ENCODE results near the gene ROR2.

The ROR2 gene

GRCh38 chr9:91835632-91836031 lies 114.4 kb downstream of the ROR2 start:
- H3K27me3 ChIP-seq (ENCODE audit: low read length), result no peaks in the 10 kb centered on the region
- no peak overlapping the region for H3K4me3 ChIP-seq (ENCODE audit: insufficient read depth, low read length, poor library complexity, severe bottlenecking)
- H3K9me3 ChIP-seq (ENCODE audit: insufficient read depth, low read length), result no peaks in the 10 kb centered on the region
- H2AFZ ChIP-seq (ENCODE audit: low read depth, low read length, severe bottlenecking), result no peak overlapping the region
- H3F3A ChIP-seq (ENCODE audit: insufficient read depth), result no peaks in the 10 kb centered on the region
- no peaks in the 10 kb centered on the region for H4K20me1 ChIP-seq (ENCODE audit: low read depth, low read length)
- H3K9me2 ChIP-seq (replicated peaks; ENCODE audit: insufficient read depth, low read length), result no peaks in the 10 kb centered on the region
- no peak overlapping the region for H3K27ac ChIP-seq (ENCODE audit: low read depth, low read length)
- TF ChIP-seq, protein P1, sequence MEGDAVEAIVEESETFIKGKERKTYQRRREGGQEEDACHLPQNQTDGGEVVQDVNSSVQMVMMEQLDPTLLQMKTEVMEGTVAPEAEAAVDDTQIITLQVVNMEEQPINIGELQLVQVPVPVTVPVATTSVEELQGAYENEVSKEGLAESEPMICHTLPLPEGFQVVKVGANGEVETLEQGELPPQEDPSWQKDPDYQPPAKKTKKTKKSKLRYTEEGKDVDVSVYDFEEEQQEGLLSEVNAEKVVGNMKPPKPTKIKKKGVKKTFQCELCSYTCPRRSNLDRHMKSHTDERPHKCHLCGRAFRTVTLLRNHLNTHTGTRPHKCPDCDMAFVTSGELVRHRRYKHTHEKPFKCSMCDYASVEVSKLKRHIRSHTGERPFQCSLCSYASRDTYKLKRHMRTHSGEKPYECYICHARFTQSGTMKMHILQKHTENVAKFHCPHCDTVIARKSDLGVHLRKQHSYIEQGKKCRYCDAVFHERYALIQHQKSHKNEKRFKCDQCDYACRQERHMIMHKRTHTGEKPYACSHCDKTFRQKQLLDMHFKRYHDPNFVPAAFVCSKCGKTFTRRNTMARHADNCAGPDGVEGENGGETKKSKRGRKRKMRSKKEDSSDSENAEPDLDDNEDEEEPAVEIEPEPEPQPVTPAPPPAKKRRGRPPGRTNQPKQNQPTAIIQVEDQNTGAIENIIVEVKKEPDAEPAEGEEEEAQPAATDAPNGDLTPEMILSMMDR (IDR thresholded peaks at IDR 0.05; ENCODE audit: insufficient read depth, low read length, poor library complexity, severe bottlenecking), result no peak
- TF ChIP-seq EZH2phosphoT487 (conservative IDR thresholded peaks at IDR 0.05; ENCODE audit: low read length), result no peak
- H3K79me2 ChIP-seq (ENCODE audit: insufficient read depth, low read length), result no peaks in the 10 kb centered on the region
- no peak overlapping the region for H3K9ac ChIP-seq (ENCODE audit: low read length)
- no peaks in the 10 kb centered on the region for H3K36me3 ChIP-seq (ENCODE audit: low read length)
- no peak overlapping the region for H3K4me2 ChIP-seq (ENCODE audit: low read depth, low read length, poor library complexity, severe bottlenecking)

DNA sequence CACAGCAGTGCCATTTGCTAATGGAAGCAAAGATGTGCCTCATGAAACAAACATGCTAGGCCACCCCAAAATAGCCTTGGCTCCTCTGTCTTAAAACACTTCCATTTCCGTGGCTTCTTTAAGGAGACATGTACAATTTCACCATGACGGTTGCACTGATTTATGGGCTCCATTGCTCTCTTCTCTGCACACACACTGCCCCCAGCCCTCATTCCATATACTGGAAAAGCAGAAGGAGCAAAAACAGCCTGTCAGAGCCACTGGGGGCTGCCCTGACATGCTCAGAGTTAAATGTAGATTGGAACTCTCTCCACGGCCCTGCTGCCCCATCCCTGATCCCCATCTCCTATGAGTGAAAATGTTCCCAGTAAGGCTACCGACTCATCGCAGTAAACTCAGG lies 114.8 kb downstream of the ROR2 start:
- Histone ChIP-seq H2AFZ (ENCODE audit: low read depth, low read length, severe bottlenecking) (no peak overlapping the region), H3K27ac (ENCODE audit: low read depth, low read length) (no peak overlapping the region), H3K9me2 (replicated peaks; ENCODE audit: insufficient read depth, low read length) (no peaks in the 10 kb centered on the region), H3F3A (ENCODE audit: insufficient read depth) (no peaks in the 10 kb centered on the region), H3K4me3 (ENCODE audit: insufficient read depth, low read length, poor library complexity, severe bottlenecking) (no peak overlapping the region), H3K9me3 (ENCODE audit: insufficient read depth, low read length) (no peaks in the 10 kb centered on the region), H3K27me3 (ENCODE audit: low read length) (no peaks in the 10 kb centered on the region), H3K9ac (ENCODE audit: low read length) (no peak overlapping the region), H3K36me3 (ENCODE audit: low read length) (no peaks in the 10 kb centered on the region), H4K20me1 (ENCODE audit: low read depth, low read length) (no peaks in the 10 kb centered on the region), H3K79me2 (ENCODE audit: insufficient read depth, low read length) (no peaks in the 10 kb centered on the region), H3K4me2 (ENCODE audit: low read depth, low read length, poor library complexity, severe bottlenecking) (no peak overlapping the region)
- TF ChIP-seq, protein P1 (IDR thresholded peaks at IDR 0.05; ENCODE audit: insufficient read depth, low read length, poor library complexity, severe bottlenecking), result no peak
- TF ChIP-seq EZH2phosphoT487 (conservative IDR thresholded peaks at IDR 0.05; ENCODE audit: low read length), result no peak

DNA sequence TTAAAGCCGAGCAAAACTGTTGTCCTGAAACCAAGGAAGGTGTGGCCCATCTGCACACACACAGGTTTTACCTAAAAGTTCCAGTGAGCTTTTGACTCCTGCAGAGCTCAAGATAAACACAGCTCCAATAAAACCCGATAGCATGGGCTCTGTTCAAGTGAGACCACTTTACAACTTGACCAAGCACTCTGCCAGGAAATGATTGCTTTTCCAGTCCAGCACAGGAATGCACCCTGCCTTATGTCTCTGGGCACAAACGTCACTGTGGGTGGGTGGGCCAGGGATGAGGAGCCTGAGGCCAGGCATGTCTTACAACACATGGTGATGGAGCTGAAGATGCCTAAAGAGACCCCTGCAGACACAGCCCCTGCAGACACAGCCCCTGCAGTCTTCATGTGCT lies 115.3 kb downstream of the ROR2 start:
- no peak overlapping the region for H3K4me2 ChIP-seq (ENCODE audit: low read depth, low read length, poor library complexity, severe bottlenecking)
- H3K36me3 ChIP-seq (ENCODE audit: low read length), result no peaks in the 10 kb centered on the region

More for the DNA sequence above, 115.3 kb downstream of the ROR2 start:
- no peaks in the 10 kb centered on the region for H3K9me2 ChIP-seq (replicated peaks; ENCODE audit: insufficient read depth, low read length)
- H2AFZ ChIP-seq (ENCODE audit: low read depth, low read length, severe bottlenecking), result no peak overlapping the region
- H3K9ac ChIP-seq (ENCODE audit: low read length), result no peak overlapping the region
- H3F3A ChIP-seq (ENCODE audit: insufficient read depth), result no peaks in the 10 kb centered on the region
- no peaks in the 10 kb centered on the region for H3K79me2 ChIP-seq (ENCODE audit: insufficient read depth, low read length)
- H3K4me3 ChIP-seq (ENCODE audit: insufficient read depth, low read length, poor library complexity, severe bottlenecking), result no peak overlapping the region
- H4K20me1 ChIP-seq (ENCODE audit: low read depth, low read length), result no peaks in the 10 kb centered on the region
- no peaks in the 10 kb centered on the region for H3K9me3 ChIP-seq (ENCODE audit: insufficient read depth, low read length)
- H3K27me3 ChIP-seq (ENCODE audit: low read length), result no peaks in the 10 kb centered on the region
- no peak for TF ChIP-seq EZH2phosphoT487 (conservative IDR thresholded peaks at IDR 0.05; ENCODE audit: low read length)
- TF ChIP-seq, protein P1 (IDR thresholded peaks at IDR 0.05; ENCODE audit: insufficient read depth, low read length, poor library complexity, severe bottlenecking), result no peak
- H3K27ac ChIP-seq (ENCODE audit: low read depth, low read length), result no peak overlapping the region
